Prostate gland (tissue), 2 donors: ENCODE measurements around the gene RNF224. TPM values are rescaled to one million over a fixed set of nuclear protein-coding genes. Genes with fewer than 3 reads are reported as not detected.

ENCODE experiments used
- DNase-seq: peaks from one replicate; pipeline ENCODE4 v3.0.0-alpha.2; 2019; ENCODE audit warnings: low spot score
- H3K27ac ChIP-seq, 2 donors: fragments of 200-600 bp; sonication (generic); 2 replicates each; pipeline ENCODE4 v1.5.1; 2017 to 2019
- H3K27me3 ChIP-seq: fragments of 200-600 bp; sonication (generic); replicated peaks from 2 replicates; pipeline ENCODE4 v1.5.1; 2019; ENCODE audit not compliant: insufficient read depth
- H3K36me3 ChIP-seq, 2 donors: fragments of 200-600 bp; sonication (generic); 1 replicate in 1 of 2; 2 replicates in 1 of 2; pipeline versions ENCODE4 v1.5.1 to v1.8.1; 2017 to 2019
- H3K4me1 ChIP-seq: fragments of 200-600 bp; sonication (generic); replicated peaks from 2 replicates; pipeline ENCODE4 v1.5.1; 2019
- H3K4me3 ChIP-seq, 2 donors: fragments of 200-600 bp; sonication (generic); 2 replicates each; pipeline ENCODE4 v1.5.1; 2017 to 2019
- H3K9me3 ChIP-seq: fragments of 200-600 bp; sonication (generic); 2 replicates; pipeline ENCODE4 v1.5.1; 2017
- CTCF ChIP-seq, 4 experiments: fragments of 200-600 bp in 2 of 4; fragments of 450-650 bp in 2 of 4; sonication (generic) in 2 of 4; IDR thresholded peaks; 1 replicate in 3 of 4; 2 replicates in 1 of 4; pipeline ENCODE4 v1.5.1; 2016 to 2019; ENCODE audit warnings: antibody characterized with exemption in 4 of 4, mild to moderate bottlenecking in 2 of 4, moderate library complexity in 2 of 4
- POLR2A ChIP-seq: fragments of 450-650 bp; IDR thresholded peaks from one replicate; pipeline ENCODE4 v1.6.1; 2016; ENCODE audit warnings: antibody characterized with exemption, mild to moderate bottlenecking
- POLR2AphosphoS5 ChIP-seq: sonication (generic); formaldehyde crosslinking; IDR thresholded peaks from one replicate; pipeline ENCODE4 v1.6.1; 2017; ENCODE audit warnings: antibody characterized with exemption
- WGBS: methylation state at CpG from one replicate; pipeline ENCODE4 v1.1.5; 2018; 5-methylcytosine and 5-hydroxymethylcytosine counted together
- intact Hi-C: fragments of 100-400 bp; cut with DNase I; formaldehyde crosslinking; loops from one replicate; pipeline ENCODE4 v1.14.2; 2022
- total RNA-seq, 2 donors: library from RNA; depleted of rRNA; stranded (reverse); fragments of >200 nt; gene quantifications; one replicate each; pipeline ENCODE4 v1.1.0, GENCODE V29; 2016

Gene RNF224
- total RNA-seq, 2 donors from 2014 or later, result not detected

DNA sequence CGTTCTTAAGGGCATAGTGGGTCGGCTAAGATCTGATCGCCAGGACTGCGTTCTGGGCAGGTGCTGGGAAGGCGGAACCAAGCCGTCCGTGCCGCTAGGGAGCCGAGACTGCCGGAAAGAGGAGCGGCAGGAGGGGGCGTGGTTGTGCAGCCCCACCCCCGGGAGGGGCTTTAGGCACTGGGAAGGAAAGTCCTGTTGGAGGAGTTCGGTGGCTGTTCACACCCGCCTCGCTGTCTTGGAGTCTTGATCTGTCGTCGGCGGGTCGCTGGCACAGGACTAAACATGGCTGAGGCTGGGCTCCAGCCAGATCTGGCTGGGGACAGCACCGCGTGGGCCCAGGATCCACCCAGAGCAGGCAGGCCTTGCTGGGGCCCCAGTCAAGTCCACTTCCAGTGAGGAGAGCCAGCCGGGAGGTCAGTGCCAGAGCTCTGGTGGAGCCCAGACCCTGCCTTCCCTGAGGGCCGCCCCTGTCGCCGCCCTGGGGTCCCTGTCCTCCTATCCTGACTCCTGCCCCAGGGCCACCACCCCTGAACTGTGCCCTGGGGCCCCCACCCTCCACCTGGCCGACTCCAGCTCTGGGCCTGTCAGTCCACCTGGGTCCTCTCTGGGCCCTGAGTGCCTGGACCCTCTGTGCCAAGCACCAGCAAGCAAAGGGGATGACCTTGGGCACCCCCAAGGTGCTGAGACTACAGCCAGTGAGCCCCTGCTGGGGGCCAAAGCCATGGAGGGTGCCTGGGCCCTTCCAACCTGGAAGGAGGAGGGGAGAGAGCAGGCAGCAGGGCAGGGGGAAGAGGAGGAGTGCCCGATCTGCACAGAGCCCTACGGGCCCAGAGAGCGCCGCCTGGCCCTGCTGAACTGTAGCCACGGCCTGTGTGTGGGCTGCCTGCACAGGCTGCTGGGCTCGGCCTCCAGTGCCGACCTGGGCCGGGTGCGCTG, 9.8 kb upstream of the RNF224 start:
- peak overlapping the region; percentile 72 to 79 for H3K27ac ChIP-seq
- intact Hi-C loops, result no loop called here
- H3K9me3 ChIP-seq, result no peaks in the 10 kb centered on the region
- peaks cover 5% of the 10 kb centered on the region for H3K4me1 ChIP-seq
- no peaks in the 10 kb centered on the region for H3K27me3 ChIP-seq
- no peaks in the 10 kb centered on the region for H3K36me3 ChIP-seq
- WGBS, result 41% methylated on average over 35 of the region's 36 CpGs
- peak overlapping the region; percentile 20 to 32 for H3K4me3 ChIP-seq
- TF ChIP-seq POLR2AphosphoS5, result peak; percentile 90
- peak; percentile 82 for TF ChIP-seq POLR2A
- TF ChIP-seq CTCF (IDR thresholded peaks at IDR 0.05), result peak in 2 of 4 experiments; percentile 39 to 56
- DNase-seq, result peak; percentile 91

DNA sequence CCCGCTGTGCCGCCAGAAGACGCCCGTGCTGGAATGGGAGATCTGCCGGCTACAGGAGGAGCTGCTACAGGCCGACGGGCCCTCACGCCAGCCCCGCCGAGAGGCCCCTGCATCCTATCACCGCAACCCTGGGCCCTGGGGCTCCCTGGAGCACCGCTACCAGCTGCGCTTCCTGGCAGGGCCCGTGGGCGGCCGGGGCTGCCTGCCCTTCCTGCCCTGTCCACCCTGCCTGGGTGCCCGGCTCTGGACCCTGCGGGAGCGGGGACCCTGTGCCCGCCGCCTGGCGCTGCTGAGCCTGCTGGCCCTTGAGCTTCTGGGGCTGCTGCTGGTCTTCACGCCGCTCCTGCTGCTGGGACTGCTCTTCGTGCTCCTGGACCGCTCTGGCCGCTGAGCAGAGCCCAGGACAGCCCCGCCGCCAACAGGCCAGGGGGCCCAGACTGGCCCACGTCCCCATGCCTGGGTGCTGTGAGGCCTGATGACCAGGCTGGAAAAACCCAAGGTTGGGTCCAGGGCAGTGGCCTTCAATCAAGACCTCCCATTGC, 9.0 kb upstream of the RNF224 start:
- DNase-seq, result no peak
- peak overlapping the region in 1 of 2 donors; percentile 32 for H3K4me3 ChIP-seq
- H3K27me3 ChIP-seq, result no peaks in the 10 kb centered on the region
- H3K36me3 ChIP-seq, result no peaks in the 10 kb centered on the region
- WGBS, result 89% methylated on average over 30 of the region's 30 CpGs
- H3K9me3 ChIP-seq, result no peaks in the 10 kb centered on the region
- H3K27ac ChIP-seq, result peak overlapping the region; percentile 72 to 79
- TF ChIP-seq POLR2AphosphoS5 (no peak), CTCF (IDR thresholded peaks at IDR 0.05) (no peak), POLR2A (no peak)
- intact Hi-C loops, result no loop called here
- H3K4me1 ChIP-seq, result peaks cover 5% of the 10 kb centered on the region

- intact Hi-C loops, result no loop called here
Observed at GRCh38 chr9:137218754-137219271, 8.5 kb upstream of the RNF224 start.

GRCh38 chr9:137219757-137220316, 7.5 kb upstream of the RNF224 start:
- Histone ChIP-seq H3K27me3 (no peaks in the 10 kb centered on the region), H3K4me3 (no peak overlapping the region), H3K36me3 (no peaks in the 10 kb centered on the region), H3K9me3 (no peaks in the 10 kb centered on the region), H3K27ac (no peak overlapping the region), H3K4me1 (peaks cover 5% of the 10 kb centered on the region)
- DNase-seq, result no peak
- TF ChIP-seq POLR2A (no peak), POLR2AphosphoS5 (no peak), CTCF (IDR thresholded peaks at IDR 0.05) (no peak)
- intact Hi-C loops, result no loop called here
- 88% methylated on average over 9 of the region's 10 CpGs for WGBS

More at GRCh38 chr9:137218754-137219271, 8.5 kb upstream of the RNF224 start:
- DNase-seq, result no peak
- no peaks in the 10 kb centered on the region for H3K9me3 ChIP-seq
- H3K27ac ChIP-seq, result peak overlapping the region in 1 of 2 donors; percentile 72
- WGBS, result 84% methylated on average over 12 of the region's 12 CpGs
- H3K27me3 ChIP-seq, result no peaks in the 10 kb centered on the region
- H3K4me1 ChIP-seq, result peaks cover 5% of the 10 kb centered on the region
- no peak overlapping the region for H3K4me3 ChIP-seq
- H3K36me3 ChIP-seq, result no peaks in the 10 kb centered on the region
- TF ChIP-seq POLR2A (no peak), CTCF (IDR thresholded peaks at IDR 0.05) (no peak)
